Ureter (tissue), 1 donor: Measurements from ENCODE around the gene ACOX2. TPM values are rescaled to one million over a fixed set of nuclear protein-coding genes. Genes with fewer than 3 reads are reported as not detected.

Experiments used
- DNase-seq: peaks from one replicate; pipeline ENCODE4 v3.0.0-alpha.2; 2020; ENCODE audit warnings: low spot score
- total RNA-seq: library from RNA; stranded (reverse); gene quantifications from one replicate; pipeline ENCODE4 v1.2.4, GENCODE V29; 2023
- donor health status: DM: yes; HTN: yes; CAD: no.

Gene ACOX2
- total RNA-seq, 1 donor from 2014 or later, result 12.8 TPM

GRCh38 chr3:58508437-58508836 lies 28.6 kb downstream of the ACOX2 start:
- DNase-seq, result no peak

GRCh38 chr3:58507356-58508078 lies 29.5 kb downstream of the ACOX2 start:
- no peak for DNase-seq

- DNase-seq, result no peak
Measured at GRCh38 chr3:58502872-58503271, 34.1 kb downstream of the ACOX2 start.

GRCh38 chr3:58497097-58497496 lies 39.9 kb downstream of the ACOX2 start:
- no peak for DNase-seq

GRCh38 chr3:58496206-58496857 lies 40.7 kb downstream of the ACOX2 start:
- no peak for DNase-seq

- DNase-seq, result no peak
Measured at GRCh38 chr3:58495101-58495500, 41.9 kb downstream of the ACOX2 start.

GRCh38 chr3:58494107-58494506 lies 42.9 kb downstream of the ACOX2 start:
- no peak for DNase-seq

GRCh38 chr3:58492494-58492905 lies 44.5 kb downstream of the ACOX2 start:
- DNase-seq, result no peak

- peak; percentile 93 for DNase-seq
Measured at GRCh38 chr3:58491506-58492402, 45.2 kb downstream of the ACOX2 start, which contains the start of gene KCTD6. TSS of gene KCTD6 (plus strand) at chr3:58492096. CDS start at chr3:58498756, 6,660 bp downstream.

- no peak for DNase-seq
Measured at GRCh38 chr3:58490860-58491501, 46.0 kb downstream of the ACOX2 start.

GRCh38 chr3:58488967-58489366 lies 48.0 kb downstream of the ACOX2 start:
- no peak for DNase-seq

GRCh38 chr3:58487140-58487886 lies 49.7 kb downstream of the ACOX2 start:
- DNase-seq, result no peak

GRCh38 chr3:58485801-58486435 lies 51.1 kb downstream of the ACOX2 start:
- no peak for DNase-seq

- no peak for DNase-seq
Measured at GRCh38 chr3:58484722-58485069, 52.3 kb downstream of the ACOX2 start.

GRCh38 chr3:58484045-58484721 lies 52.8 kb downstream of the ACOX2 start:
- no peak for DNase-seq

GRCh38 chr3:58482917-58483636 lies 53.9 kb downstream of the ACOX2 start:
- DNase-seq, result no peak

- DNase-seq, result no peak
Measured at GRCh38 chr3:58480309-58480708, 56.7 kb downstream of the ACOX2 start.

GRCh38 chr3:58478781-58479180 lies 58.2 kb downstream of the ACOX2 start:
- DNase-seq, result no peak

GRCh38 chr3:58474967-58475578 lies 61.9 kb downstream of the ACOX2 start:
- no peak for DNase-seq
